ENCODE results near the gene MROH9.
"Not testable (repeated sequence)": the region's sequence is repeated elsewhere in the genome, so short reads cannot be mapped to it uniquely, and the experiment has no call there.

MROH9 gene

GRCh38 chr1:170935231-170935630 is at the start of gene MROH9:
MROH9 (plus strand) TSS chr1:170935534; CDS start chr1:170945557, 10,023 bp downstream.
- DNase-seq: no peak

GRCh38 chr1:170885551-170885950 is 49.8 kb upstream of the MROH9 start:
- peak; percentile 27 for DNase-seq

- no peak for DNase-seq
These were observed 48.9 kb upstream of the MROH9 start for GRCh38 chr1:170886460-170886859.

GRCh38 chr1:170887726-170888125 is 47.6 kb upstream of the MROH9 start:
- DNase-seq: no peak

- DNase-seq: no peak
These were observed 43.5 kb upstream of the MROH9 start for GRCh38 chr1:170891872-170892271.

GRCh38 chr1:170893655-170894297 is 41.6 kb upstream of the MROH9 start:
- no peak for DNase-seq

GRCh38 chr1:170903961-170904360 is 31.4 kb upstream of the MROH9 start:
- no peak for DNase-seq

GRCh38 chr1:170908942-170909341 is 26.4 kb upstream of the MROH9 start:
- no peak for DNase-seq

GRCh38 chr1:170910273-170910672 is 25.1 kb upstream of the MROH9 start:
- DNase-seq: peak; percentile 25

- no peak for DNase-seq
These were observed 18.0 kb upstream of the MROH9 start for GRCh38 chr1:170917373-170917772.

GRCh38 chr1:170924656-170925055 is 10.7 kb upstream of the MROH9 start:
- DNase-seq: peak; percentile 36

GRCh38 chr1:170927955-170928840 is 7.1 kb upstream of the MROH9 start:
- DNase-seq: no peak

GRCh38 chr1:170929412-170929834 is 5.9 kb upstream of the MROH9 start:
- no peak for DNase-seq

GRCh38 chr1:170929835-170930554 is 5.3 kb upstream of the MROH9 start:
- peak; percentile 58 for DNase-seq

GRCh38 chr1:170931650-170932049 is 3.7 kb upstream of the MROH9 start:
- no peak for DNase-seq

GRCh38 chr1:170932236-170932635 is 3.1 kb upstream of the MROH9 start:
- DNase-seq: no peak

GRCh38 chr1:170938281-170938680 is 2.9 kb downstream of the MROH9 start:
- DNase-seq: no peak

- no peak for DNase-seq
These were observed 4.1 kb downstream of the MROH9 start for GRCh38 chr1:170939476-170939875.

- DNase-seq: not testable (repeated sequence)
These were observed 16.4 kb downstream of the MROH9 start for GRCh38 chr1:170951744-170952143.

GRCh38 chr1:170959385-170959784 is 24.1 kb downstream of the MROH9 start:
- no peak for DNase-seq

- no peak for DNase-seq
These were observed 29.2 kb downstream of the MROH9 start for GRCh38 chr1:170964506-170964905.

GRCh38 chr1:170967042-170967910 is 31.9 kb downstream of the MROH9 start:
- DNase-seq: peak; percentile 45
